MCF 10A (cell line): ENCODE data around the gene CEP43. TPM values are rescaled to one million over a fixed set of nuclear protein-coding genes. Genes with fewer than 3 reads are reported as not detected.
"Not testable (repeated sequence)": the region's sequence is repeated elsewhere in the genome, so short reads cannot be mapped to it uniquely, and the experiment has no call there.

ENCODE experiments used
- BruUV-seq: library from RNA; stranded (reverse); fragments of 400-500 nt; replicated peaks from 2 replicates; lab custom pipeline; 2021; lab: Mats Ljungman, UMichigan
- CTCF ChIA-PET: fragments of 300-600 bp; sonication (Branson Sonifier 250); formaldehyde crosslinking; extraction: SDS; loops from one replicate; lab custom pipeline; 2021; ENCODE audit warnings: antibody characterized with exemption, inconsistent platforms; lab: Yijun Ruan, JAX
- POLR2A ChIA-PET: fragments of 300-600, 350-650 bp; sonication (Branson Sonifier 250); formaldehyde crosslinking; extraction: SDS; loops from one replicate; lab custom pipeline; 2020; ENCODE audit warnings: antibody characterized with exemption, inconsistent platforms; lab: Yijun Ruan, JAX
- DNase-seq: peaks from one replicate; pipeline ENCODE4 v3.0.0-alpha.2; 2018; ENCODE audit not compliant: unreplicated experiment
- H3K27ac Mint-ChIP-seq: one replicate; pipeline ENCODE4 v1.8.0; 2022; ENCODE audit warnings: mild to moderate bottlenecking, low read depth, mixed read lengths; ENCODE audit not compliant: unreplicated experiment
- H3K27me3 Mint-ChIP-seq: one replicate; pipeline ENCODE4 v1.8.0; 2022; ENCODE audit warnings: mixed read lengths; ENCODE audit not compliant: insufficient read depth, unreplicated experiment
- H3K36me3 Mint-ChIP-seq: one replicate; pipeline ENCODE4 v1.8.0; 2022; ENCODE audit warnings: mild to moderate bottlenecking, moderate library complexity, mixed read lengths; ENCODE audit not compliant: insufficient read depth, unreplicated experiment
- H3K4me1 Mint-ChIP-seq: one replicate; pipeline ENCODE4 v1.8.0; 2022; ENCODE audit warnings: mixed read lengths; ENCODE audit not compliant: insufficient read depth, unreplicated experiment
- H3K4me3 Mint-ChIP-seq: one replicate; pipeline ENCODE4 v1.8.0; 2022; ENCODE audit warnings: mild to moderate bottlenecking, moderate library complexity, mixed read lengths; ENCODE audit not compliant: unreplicated experiment
- H3K9me3 Mint-ChIP-seq: one replicate; pipeline ENCODE4 v1.8.0; 2022; ENCODE audit warnings: mixed read lengths; ENCODE audit not compliant: unreplicated experiment
- intact Hi-C: fragments of 100-400 bp; cut with micrococcal nuclease; formaldehyde crosslinking; loops from 2 replicates; pipeline ENCODE4 v1.14.1; 2022
- total RNA-seq: library from RNA; stranded (reverse); gene quantifications from 2 replicates; pipeline ENCODE4 v1.2.3, GENCODE V29; 2022
- TF ChIP-seq, protein P1 (sequence below): fragments of 200-600 bp; IDR thresholded peaks from one replicate; pipeline ENCODE4 v1.8.0; 2022; ENCODE audit warnings: antibody characterized with exemption, mild to moderate bottlenecking; ENCODE audit not compliant: unreplicated experiment

Gene CEP43
- total RNA-seq, 1 experiment from 2014 or later = 23.8 TPM

DNA sequence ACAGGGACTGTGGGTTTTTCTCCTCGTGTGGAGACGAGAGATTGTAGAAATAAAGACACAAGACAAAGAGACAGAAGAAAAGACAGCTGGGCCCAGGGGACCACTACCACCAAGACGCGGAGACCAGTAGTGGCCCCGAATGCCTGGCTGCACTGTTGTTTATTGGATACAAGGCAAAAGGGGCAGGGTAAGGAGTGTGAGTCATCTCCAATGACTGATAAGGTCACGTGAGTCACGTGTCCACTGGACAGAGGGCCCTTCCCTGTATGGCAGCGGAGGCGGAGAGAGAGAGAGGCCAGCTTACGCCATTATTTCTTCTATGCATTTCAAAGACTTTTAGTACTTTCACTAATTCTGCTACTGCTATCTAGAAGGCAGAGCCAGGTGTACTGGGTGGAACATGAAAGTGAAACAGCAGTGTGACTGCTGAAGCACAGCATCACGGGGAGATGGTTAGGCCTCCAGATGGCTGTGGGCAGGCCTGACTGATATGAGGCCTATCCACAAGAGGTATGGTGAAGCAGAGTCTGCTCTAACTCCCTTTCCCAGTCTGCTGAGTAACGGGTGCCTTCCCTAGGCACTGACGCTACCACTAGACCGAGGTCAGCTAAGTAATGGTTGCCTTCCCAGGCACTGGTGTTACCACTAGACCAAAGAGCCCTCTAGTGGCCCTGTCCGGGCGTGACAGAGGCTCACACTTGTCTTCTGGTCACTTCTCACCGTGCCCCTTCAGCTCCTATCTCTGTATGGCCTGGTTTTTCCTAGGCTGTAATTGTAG is 48.1 kb upstream of the CEP43 start:
- H3K27me3 Mint-ChIP-seq, H3K36me3 Mint-ChIP-seq, BruUV-seq, H3K4me3 Mint-ChIP-seq, POLR2A ChIA-PET, H3K27ac Mint-ChIP-seq, H3K9me3 Mint-ChIP-seq: not testable (repeated sequence)
- TF ChIP-seq, protein P1, sequence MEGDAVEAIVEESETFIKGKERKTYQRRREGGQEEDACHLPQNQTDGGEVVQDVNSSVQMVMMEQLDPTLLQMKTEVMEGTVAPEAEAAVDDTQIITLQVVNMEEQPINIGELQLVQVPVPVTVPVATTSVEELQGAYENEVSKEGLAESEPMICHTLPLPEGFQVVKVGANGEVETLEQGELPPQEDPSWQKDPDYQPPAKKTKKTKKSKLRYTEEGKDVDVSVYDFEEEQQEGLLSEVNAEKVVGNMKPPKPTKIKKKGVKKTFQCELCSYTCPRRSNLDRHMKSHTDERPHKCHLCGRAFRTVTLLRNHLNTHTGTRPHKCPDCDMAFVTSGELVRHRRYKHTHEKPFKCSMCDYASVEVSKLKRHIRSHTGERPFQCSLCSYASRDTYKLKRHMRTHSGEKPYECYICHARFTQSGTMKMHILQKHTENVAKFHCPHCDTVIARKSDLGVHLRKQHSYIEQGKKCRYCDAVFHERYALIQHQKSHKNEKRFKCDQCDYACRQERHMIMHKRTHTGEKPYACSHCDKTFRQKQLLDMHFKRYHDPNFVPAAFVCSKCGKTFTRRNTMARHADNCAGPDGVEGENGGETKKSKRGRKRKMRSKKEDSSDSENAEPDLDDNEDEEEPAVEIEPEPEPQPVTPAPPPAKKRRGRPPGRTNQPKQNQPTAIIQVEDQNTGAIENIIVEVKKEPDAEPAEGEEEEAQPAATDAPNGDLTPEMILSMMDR = peak; percentile 55
- peaks cover 18% of the 10 kb centered on the region for H3K4me1 Mint-ChIP-seq
- DNase-seq = peak; percentile 66
- CTCF ChIA-PET = interaction anchor here (0.6 to 5.3 kb wide), 10 partner anchors 10 to 478 kb away, joined by 3 to 30 read pairs (median 4); no protein-coding TSS in a partner anchor
- intact Hi-C loops = loop anchor here (1.0 kb wide), 1 partner anchor 165 kb away; no protein-coding TSS in a partner anchor

DNA sequence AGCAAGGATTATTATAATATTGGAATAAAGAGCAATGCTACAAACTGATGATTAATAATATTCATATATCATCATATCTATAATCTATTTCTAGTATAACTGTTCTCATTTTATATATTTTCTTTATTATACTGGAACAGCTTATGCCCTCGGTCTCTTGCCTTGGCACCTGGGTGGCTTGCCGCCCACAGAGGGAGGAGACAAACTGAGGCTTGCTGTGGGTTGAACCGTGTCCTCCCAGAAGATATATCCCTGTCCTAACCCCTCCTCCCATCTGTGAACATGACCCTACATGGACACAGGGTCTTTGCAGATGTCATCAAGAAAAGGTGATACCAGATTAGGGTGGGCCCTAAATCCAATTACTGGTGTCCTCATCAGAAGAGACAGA is 47.5 kb upstream of the CEP43 start:
- intact Hi-C loops = loop anchor here (1.0 kb wide), 1 partner anchor 165 kb away; no protein-coding TSS in a partner anchor
- no peaks in the 10 kb centered on the region for H3K27me3 Mint-ChIP-seq
- peaks cover 18% of the 10 kb centered on the region for H3K4me1 Mint-ChIP-seq
- no peak overlapping the region for H3K4me3 Mint-ChIP-seq
- CTCF ChIA-PET = interaction anchor here (0.5 to 5.3 kb wide), 9 partner anchors 9 to 478 kb away, joined by 3 to 30 read pairs (median 4); no protein-coding TSS in a partner anchor
- POLR2A ChIA-PET = no interaction called here
- no peaks in the 10 kb centered on the region for H3K9me3 Mint-ChIP-seq
- no peak for DNase-seq
- TF ChIP-seq, protein P1 = no peak
- H3K27ac Mint-ChIP-seq = no peak overlapping the region
- H3K36me3 Mint-ChIP-seq = no peaks in the 10 kb centered on the region
- BruUV-seq = no TSS peak

DNA sequence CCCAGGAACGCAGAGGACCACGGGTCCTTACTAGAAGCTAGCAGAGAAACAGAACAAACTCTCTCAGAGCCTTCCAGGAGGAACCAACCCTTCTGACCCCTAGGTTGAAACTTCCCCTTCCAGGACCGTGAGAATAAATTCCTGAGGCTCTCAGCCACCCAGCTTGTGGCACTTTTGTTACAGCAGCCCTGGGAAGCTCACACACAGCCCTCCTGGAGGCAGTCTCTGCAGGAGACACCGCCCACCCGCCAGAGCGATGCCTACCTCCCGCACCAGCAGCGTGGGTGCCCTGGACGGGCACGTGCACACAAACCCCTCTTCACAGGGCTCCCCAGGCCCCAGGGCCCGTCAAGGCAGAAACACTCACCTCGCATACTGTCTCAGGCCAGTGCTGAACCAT is 47.1 kb upstream of the CEP43 start:
- H3K9me3 Mint-ChIP-seq = no peaks in the 10 kb centered on the region
- H3K4me3 Mint-ChIP-seq = no peak overlapping the region
- no peak overlapping the region for H3K27ac Mint-ChIP-seq
- BruUV-seq = no TSS peak
- H3K36me3 Mint-ChIP-seq = no peaks in the 10 kb centered on the region
- POLR2A ChIA-PET = no interaction called here
- no peak for DNase-seq
- no peaks in the 10 kb centered on the region for H3K27me3 Mint-ChIP-seq
- TF ChIP-seq, protein P1 = no peak
- peaks cover 18% of the 10 kb centered on the region for H3K4me1 Mint-ChIP-seq
- intact Hi-C loops = no loop called here
- CTCF ChIA-PET = interaction anchor here (0.5 to 5.3 kb wide), 7 partner anchors 9 to 177 kb away, joined by 3 to 30 read pairs (median 5); no protein-coding TSS in a partner anchor
